HG03457 (cell line): ENCODE data around the gene MDFIC.

ENCODE experiments used
- ATAC-seq: cut with Tn5 transposase; IDR thresholded peaks from one replicate; pipeline ENCODE4 v1.9.1; 2021; ENCODE audit warnings: moderate number of reproducible peaks; ENCODE audit not compliant: unreplicated experiment

MDFIC gene

DNA sequence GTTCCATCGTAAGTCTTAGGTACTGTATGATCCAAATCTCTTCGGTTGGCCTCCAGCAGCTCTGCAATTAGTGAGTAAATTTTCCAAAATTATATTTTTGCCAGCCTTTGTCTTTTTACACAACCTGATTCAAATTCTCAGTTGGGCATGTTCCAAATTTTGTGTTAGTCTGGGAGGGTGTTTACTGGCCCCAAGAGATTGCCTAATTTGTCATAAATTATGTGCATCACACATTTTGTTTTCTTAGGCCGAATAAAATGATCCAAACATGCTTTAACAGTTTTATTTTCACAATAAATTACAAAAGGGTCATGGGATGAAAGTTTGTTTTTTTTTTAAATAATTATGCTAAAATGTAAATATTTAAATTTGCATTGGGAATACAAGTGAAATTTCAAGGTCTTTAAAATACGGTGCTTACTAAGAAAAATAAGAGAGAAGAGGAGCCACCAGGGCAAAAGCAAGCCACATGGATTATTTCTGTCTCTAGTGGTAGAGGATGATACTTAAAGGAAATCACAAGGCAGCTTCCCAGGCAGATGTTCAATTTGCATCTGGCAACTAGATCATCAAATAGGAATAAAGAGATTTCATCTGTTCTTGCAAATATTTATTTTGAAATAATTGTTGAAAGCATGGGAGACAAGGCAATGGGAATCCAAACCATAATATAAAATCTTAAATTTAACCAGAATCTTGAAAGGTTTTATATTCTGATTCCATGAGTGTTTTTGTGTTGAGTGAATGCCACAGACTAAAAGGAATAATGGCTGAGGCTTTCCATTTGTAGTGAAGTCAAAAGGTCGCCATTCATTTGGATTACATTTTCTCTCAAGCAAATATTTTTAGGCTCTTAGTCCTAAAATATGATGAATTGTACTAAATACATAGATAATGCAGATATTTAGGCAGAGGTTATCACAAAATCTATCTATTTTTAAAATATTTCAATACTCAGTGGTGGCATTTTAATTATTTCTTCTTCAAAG is 111.1 kb downstream of the MDFIC start:
- ATAC-seq, result no peak

DNA sequence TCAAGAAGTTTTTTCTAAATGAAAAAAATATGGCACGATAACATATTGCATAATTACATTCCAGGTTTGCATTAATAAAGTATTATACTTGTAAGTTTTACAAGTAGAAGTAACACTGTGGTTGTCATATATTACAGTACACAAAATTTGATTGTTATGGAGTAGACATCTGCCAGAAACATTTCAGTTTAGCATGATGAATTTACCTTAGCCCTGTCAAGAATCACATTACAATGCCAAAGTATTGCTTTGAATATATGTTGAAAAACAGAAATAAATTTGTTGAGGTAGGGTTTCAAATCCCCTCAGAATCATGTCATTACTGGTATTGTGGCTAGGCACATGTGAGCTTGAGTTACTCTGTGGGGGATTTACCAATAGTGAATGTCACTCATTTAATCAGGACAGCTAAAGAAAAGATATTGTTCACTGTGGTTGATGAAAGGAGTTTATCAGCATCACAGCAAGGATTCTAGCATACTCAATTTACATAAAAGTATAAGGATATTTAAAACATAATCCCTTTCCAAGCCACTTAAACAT is 112.1 kb downstream of the MDFIC start:
- no peak for ATAC-seq

DNA sequence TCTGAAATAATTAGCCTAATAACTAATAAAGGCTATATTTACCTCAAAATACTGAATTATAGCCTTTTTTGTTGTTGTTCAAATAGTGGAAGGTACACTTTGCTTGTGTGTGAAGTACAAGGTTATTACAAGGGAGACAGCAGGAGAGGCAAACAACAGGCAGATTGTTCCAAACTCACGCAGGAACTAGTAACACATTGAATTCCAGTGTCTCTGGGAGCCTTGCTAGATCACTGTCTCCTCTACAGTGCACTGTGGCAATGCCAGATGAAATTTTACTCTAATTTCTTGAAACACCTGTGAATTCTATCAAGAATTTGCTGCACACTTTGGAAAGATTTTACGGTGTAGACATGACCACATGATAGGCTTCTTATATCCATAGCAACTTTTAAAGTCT is 112.6 kb downstream of the MDFIC start:
- no peak for ATAC-seq

DNA sequence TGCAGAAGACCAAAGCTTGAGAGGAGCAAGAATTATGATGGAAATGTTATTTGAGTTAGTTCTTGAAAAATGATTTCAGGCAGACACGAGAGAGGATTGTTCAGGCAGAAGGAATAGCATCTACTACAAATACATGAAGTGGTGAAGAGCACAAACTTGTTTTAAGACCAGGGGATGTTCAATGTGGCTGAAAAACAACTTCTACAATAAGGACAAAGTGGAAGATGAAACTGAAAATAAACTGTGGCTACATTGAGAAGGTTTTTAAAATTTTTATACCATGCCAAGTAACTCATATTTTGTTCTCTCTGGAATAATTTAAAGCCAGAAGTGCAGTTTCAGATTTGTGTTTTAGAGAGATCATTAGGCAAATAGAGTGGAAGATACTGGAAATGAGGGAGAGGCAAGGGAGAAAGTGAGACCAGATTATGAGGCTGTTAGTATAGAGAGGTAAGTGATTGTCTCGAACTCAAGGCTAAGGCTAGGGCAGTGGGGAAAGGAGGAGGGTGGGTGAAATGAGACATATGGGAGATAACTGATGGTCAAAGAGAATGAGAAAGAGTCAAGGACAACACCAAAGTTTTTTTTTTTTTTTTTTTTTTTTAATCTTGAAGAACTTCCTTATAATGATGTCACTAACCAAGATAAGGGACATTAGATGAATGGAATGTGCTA is 115.4 kb downstream of the MDFIC start:
- ATAC-seq, result no peak

DNA sequence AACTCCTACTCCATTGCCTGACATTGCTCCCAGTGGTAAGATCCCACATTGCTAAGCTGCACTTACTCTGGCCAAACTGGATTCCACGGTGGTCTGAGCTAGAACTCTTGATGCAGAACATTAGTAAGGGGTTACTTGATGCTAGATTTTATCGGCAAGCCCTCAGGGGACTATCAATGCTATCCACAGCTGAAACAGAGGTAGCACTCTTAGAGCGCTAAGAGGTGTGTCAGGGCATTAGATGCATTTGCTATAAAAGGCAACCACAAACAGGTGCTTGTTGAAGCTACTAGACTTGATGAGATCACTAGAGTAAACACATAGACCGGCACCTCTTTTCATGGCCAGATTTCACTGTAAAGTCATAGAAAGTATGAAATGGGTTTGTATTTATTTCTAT is 116.3 kb downstream of the MDFIC start:
- no peak for ATAC-seq

DNA sequence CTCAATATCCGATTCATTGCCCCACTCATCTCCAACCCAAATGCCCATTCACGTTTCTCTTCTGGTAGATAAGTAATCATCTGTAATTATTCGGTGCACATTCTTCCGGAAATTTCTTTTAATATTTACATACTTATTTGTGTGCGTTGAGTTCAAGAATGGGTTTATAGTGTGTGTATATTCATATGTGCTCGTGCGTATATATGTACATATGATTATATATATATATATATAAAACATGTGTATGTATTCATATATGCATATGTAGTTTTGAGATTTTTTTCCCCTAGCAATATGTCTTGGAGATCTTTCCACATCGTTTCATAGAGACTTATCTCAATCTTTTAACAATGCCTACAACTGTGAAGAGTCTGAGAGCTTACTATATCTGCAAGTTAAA is 118.2 kb downstream of the MDFIC start:
- no peak for ATAC-seq

DNA sequence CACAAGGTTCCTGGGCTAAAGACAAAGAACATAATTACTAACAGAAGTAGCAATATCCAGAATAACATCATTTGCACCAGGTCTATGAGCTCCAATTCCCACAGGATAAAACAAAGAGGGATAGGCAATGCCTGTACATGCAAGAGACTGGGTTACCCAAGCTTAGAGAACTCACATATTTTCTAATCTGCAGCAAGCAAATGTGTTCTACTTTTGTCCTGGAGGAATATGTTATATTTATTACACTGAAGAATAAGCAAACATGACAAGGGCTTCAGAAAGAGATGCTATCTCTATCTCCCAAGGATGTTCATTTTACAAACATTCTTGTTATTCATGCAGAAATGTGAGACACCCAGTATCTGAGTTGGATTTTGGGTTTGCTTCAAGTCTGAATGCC is 118.6 kb downstream of the MDFIC start:
- no peak for ATAC-seq

DNA sequence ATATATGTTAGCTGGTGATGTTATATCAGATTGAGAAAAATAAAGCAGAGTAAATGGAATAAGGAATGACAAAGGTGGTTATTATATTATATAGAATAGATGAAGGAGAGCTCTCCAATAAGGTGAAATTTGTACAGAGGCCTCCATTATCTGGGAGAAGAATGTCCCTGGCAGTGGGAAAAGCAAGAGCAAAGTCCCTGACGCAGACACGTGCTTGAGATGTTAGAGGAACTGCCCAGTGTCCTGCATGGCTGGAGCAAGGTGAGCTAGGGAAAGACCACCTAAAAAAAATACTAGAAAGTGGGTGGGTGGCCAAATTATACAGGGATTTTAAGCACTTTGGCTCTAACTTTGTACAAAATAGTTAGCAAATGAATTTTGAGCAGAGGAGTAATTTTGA is 120.7 kb downstream of the MDFIC start:
- no peak for ATAC-seq

DNA sequence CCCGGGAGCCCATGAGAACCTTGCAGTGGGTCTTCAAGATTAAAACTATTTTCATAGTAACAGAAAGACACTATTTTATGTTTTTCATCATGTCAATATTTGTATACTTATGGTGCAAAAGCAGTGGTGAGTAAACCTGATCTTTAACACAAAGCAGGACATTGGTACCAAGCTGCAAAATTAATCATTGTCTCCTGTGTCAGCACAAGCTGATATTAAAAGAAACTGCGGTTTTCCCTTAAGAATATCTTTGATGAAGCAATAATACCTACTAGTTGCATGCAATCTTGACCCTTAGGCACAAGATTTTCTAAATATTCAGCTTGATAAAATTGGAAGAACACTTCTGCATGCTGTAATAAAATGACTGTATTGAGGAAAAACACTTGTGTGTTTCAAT is 121.7 kb downstream of the MDFIC start:
- no peak for ATAC-seq

DNA sequence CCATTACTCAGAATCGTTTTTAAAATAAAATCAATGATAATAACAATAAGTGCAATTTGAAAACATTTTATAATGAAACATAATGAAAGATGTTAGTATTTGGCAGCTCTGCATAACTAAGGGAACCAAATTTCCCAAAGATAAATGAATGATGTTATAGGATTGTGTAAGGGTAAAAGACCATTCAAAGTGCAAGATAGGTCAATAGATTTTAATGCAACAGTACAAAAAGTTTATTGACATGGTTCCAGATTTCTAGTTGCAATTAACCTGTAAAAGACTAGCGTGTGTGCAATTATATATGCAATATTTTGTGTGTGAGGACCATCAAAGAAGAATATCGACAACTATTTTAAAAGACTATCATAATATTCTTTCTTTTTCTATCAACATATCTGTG is 122.3 kb downstream of the MDFIC start:
- ATAC-seq, result no peak

DNA sequence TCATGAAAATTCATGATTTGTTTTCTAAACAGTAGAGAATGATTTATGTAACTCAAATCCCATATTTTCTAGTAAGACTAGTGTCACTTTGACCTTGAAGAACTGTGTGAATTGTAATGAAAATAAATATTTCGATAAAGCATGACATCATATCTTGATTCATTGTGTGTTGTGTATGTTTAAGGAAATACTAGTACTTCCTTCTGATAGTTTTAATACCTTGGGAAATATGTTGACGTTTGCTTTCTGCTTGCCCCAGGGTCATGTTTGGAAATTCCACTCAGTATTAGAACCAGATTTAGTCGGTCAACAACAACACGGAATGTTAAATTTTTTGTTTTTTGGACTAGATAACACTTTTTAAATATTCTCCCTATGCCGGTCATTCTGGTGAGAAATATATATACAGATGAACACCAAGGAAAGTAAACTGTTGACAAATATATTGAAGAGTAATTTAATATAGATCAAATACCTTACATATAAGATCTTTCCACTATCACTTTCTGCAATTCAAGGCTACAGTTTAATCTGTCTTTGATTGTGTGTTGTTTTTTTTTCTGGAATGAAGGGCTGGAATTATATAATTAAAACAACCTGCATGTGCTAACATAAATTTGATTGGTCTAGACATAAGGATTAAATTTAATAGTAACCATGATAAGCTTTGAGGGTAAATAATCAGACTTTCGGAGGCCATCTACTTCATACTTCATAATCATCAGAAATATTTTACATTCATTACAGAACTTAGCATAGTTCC is 126.2 kb downstream of the MDFIC start:
- ATAC-seq, result no peak

DNA sequence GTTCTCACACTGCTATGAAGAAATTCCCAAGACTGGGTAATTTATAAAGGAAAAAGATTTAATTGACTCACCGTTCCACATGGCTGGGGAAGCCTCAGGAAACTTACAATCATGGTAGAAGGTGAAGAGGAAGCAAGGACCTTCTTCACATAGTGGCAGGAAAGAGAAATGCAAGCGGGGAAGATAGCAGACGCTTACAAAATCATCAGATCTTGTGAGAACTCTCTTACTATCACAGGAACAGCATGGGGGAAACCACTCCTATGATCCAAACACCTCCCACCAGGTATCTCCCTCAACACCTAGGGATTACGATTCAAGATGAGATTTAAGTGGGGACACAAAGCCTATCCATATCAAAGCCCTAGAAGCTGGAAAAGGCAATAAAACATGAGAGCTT is 130.8 kb downstream of the MDFIC start:
- no peak for ATAC-seq

DNA sequence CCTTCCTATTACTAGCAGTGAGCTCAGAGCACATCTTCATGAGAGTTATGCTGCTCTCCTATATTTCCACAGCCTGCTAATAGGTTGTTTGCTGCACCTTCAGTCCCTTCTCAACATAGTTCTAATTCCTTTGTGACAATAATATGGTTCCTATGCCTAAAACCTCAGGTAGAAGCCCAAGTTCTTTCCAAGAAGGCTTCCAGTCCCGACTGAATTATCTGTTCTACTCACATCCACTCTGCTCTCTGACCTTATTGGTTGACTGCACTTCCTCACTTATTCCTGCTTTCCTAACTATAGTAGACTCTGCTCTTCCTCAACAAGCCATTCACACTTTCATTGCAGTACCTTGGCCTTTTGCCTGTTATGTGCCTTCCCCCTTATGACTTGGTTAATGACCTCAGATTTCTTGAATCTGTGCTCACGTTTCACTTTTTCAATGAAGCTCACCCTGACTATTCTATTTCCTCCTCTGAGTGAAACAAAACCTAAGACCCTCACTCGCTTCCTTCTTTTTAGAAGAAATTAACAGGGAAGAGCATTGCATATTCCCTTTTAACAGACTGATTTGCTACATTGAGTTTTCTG is 132.7 kb downstream of the MDFIC start:
- no peak for ATAC-seq

DNA sequence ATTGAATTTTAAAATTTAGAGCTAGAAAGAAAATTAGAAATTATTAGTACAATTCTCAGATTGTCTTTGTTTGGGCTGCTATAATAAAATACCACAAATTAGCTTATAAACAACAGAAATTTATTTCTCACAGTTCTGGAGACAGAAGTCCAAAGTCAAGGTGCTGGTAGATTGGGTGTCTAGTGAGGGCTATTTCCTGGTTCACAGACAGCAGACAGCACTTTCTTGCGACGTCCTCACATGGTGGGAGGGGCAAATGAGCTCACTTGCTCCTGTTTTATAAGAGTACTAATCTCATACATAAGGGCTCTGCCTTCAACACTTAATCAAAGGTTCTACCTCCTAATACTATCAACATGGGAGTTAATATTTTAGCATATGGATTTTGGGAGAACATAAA is 134.1 kb downstream of the MDFIC start:
- ATAC-seq, result no peak

DNA sequence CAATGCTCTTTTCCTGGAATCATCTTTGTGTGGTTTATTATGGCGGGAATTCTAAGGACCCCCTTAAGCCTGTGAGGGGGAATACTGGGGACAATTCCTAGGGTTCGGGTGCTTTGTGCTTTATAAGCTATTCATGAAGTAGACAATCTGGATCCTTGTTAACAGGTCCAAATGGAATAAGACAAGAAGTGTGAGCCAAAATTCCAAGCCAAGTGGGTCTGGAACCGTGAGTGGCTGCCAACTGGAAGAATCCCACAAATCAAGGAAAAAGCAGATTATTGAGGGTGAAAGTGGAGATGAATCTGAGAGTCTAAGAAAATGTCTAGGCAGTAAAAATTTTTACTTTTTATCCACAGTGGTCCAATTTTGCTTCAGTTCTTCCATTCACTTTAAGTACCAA is 136.8 kb downstream of the MDFIC start:
- no peak for ATAC-seq

DNA sequence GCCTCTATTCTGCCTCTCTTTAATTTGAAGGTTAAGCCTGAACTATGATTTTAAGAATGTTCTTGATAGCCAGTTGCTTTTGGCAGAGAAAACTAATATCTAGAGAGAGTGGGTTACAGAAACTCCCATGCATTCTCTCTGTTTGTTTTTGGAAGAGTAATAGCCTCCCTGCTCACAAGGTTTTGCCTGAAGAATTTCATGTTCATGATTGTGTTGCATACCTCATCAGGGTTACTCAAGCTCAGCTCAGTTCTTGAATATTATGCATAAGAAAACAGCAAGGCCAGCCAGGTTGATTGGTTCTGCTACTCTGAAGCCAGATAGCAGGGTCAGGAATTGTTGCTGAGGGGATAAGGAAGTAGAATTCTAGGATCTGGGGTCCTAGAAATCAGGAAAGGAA is 137.4 kb downstream of the MDFIC start:
- no peak for ATAC-seq

DNA sequence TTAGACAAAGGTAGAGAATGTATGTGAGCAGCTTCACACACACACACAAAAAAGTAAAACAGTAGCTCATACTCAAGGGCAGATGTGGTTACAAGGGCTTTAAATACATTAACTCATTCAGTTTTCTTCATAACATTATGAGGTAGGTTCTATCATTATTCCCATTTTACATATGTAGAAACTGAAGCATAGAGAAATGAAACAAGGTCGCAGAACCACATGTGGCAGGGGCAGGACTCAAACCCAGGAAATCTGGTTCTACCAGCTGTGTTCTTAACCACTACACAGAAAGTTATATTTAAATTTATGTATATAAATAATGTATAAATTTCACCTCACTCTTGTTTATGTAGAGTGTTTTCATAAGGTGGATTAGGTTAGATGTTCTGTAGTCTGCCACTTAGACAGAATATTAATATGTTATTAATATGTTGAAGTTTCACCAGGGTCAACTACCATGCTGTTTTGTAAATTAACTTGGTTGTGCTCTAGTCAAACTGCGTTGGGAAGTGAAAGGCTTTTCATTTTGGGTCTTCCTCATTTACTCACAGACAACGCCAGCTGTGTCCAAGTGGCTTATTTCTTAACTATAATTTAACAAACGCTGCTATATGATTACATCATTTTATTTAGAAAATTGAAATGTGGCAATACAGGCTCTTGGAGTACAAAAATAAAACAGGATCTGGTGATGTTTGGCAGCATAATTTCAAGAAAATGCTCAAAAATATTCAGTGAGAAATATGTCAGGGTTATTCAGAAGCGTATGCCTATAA is 138.4 kb downstream of the MDFIC start:
- ATAC-seq, result peak; percentile 86

DNA sequence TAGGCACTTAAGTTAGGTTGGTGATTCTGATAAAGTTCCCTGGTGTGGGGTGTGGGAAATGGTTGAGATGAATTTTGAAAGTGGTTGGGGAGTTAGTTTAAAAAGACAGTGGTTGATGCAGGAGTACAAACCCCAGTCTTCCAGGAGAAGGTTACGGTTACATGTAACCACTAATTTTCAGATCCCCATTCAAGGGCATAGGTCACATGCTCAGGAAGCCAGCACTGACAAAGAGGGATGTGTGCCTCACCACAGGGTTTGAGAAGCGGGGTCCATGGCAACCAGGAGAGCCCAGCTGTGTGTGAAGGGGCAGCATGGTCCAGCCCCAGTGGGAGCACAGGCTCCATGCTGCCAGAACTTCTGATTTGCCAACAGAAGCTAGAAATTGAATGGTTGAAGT is 144.2 kb downstream of the MDFIC start:
- ATAC-seq, result peak; percentile 71

DNA sequence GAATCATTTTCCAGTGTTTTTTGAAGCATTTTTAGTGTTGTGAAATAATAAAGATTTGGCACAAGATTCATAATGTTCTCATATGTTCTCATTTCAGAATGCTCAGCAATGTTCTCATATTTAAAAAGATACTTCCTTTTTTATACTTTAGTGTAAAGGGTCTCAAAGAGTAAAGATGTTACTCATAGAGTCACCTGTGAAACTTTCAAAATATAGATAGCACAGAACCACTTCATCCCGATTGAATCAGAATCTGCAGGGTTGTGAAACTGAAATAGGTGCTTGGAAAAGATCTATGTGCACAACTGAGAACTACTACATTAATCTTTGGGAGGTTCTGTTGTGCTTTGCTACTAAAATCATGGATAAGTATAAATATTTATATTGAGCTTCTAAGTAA is 144.7 kb downstream of the MDFIC start:
- no peak for ATAC-seq

DNA sequence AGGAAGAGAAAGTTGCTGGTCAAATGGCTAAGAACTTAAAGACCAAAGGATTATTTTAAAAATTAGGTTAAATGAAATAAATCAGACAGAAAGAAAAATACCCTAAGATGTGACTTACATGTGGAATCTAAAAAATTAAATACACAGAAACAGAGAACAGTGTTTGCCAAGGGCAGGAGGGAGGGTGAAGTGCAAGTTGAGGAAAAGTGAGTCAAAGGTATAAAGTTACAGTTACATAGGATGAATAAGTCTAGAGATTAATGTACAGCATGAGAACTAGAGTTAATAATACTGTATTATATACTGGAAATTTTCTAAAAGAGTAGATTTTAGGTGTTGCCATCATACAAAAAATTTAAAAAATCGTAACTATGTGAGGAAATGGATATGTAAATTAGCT is 146.3 kb downstream of the MDFIC start:
- no peak for ATAC-seq
